IMR-90 (cell line): ENCODE data around the gene ITPK1. TPM values are rescaled to one million over a fixed set of nuclear protein-coding genes. Genes with fewer than 3 reads are reported as not detected.
A peak's percentile ranks its signal among the peaks of the same experiment; 100 is the strongest.

Experiments
- ATAC-seq: fragments of 200-7000 bp; cut with Tn5 transposase; 2 replicates; pipeline ENCODE4 v1.9.1; 2020; ENCODE audit warnings: low read depth, mild to moderate bottlenecking, moderate library complexity
- BruUV-seq: library from RNA; stranded (reverse); fragments of 400-500 nt; replicated peaks from 2 replicates; lab custom pipeline; 2021; lab: Mats Ljungman, UMichigan
- CTCF ChIA-PET: fragments of 300-600 bp; formaldehyde crosslinking; extraction: SDS; loops from one replicate; lab custom pipeline; 2021; ENCODE audit warnings: antibody characterized with exemption; lab: Yijun Ruan, JAX
- POLR2A ChIA-PET: fragments of 300-600 bp; sonication (Branson Sonifier 250); formaldehyde crosslinking; loops from one replicate; lab custom pipeline; 2022; ENCODE audit warnings: antibody characterized with exemption; ENCODE audit not compliant: unreplicated experiment; lab: Charles Lee
- DNase-seq: peaks from one replicate; pipeline ENCODE4 v3.0.0; 2013
- H2AFZ ChIP-seq: replicated peaks from 2 replicates; pipeline ENCODE3; 2013; ENCODE audit warnings: low read length, mild to moderate bottlenecking; ENCODE audit not compliant: poor library complexity
- H2AK5ac ChIP-seq: 2 replicates; pipeline ENCODE4 v1.6.1; 2013; ENCODE audit warnings: low read depth, low read length, inconsistent platforms
- H2AK9ac ChIP-seq: replicated peaks from 2 replicates; pipeline ENCODE3; 2013; ENCODE audit warnings: mild to moderate bottlenecking, low read depth, low read length, moderate library complexity; ENCODE audit not compliant: poor library complexity
- H2BK120ac ChIP-seq: 2 replicates; pipeline ENCODE4 v1.6.1; 2013; ENCODE audit warnings: low read depth, low read length, inconsistent platforms
- H2BK15ac ChIP-seq: 3 replicates; pipeline ENCODE4 v1.6.1; 2013; ENCODE audit warnings: low read depth, low read length, inconsistent platforms
- H2BK20ac ChIP-seq: 2 replicates; pipeline ENCODE4 v1.6.1; 2013; ENCODE audit warnings: low read depth, mild to moderate bottlenecking, inconsistent platforms, low read length, moderate library complexity
- H2BK5ac ChIP-seq: 2 replicates; pipeline ENCODE4 v1.6.1; 2013; ENCODE audit warnings: mild to moderate bottlenecking, low read depth, low read length, inconsistent platforms; ENCODE audit not compliant: poor library complexity, severe bottlenecking
- H3K14ac ChIP-seq: replicated peaks from 2 replicates; pipeline ENCODE4 v1.6.1; 2013; ENCODE audit warnings: low read depth, low read length, inconsistent platforms
- H3K18ac ChIP-seq: 2 replicates; pipeline ENCODE4 v1.6.1; 2013; ENCODE audit warnings: low read depth, low read length, control low read depth
- H3K23ac ChIP-seq: 2 replicates; pipeline ENCODE4 v1.6.1; 2013; ENCODE audit warnings: low read depth, low read length, inconsistent platforms
- H3K27ac ChIP-seq: 2 replicates; pipeline ENCODE4 v1.5.1; 2013; ENCODE audit warnings: mild to moderate bottlenecking, control low read depth, low read length; ENCODE audit not compliant: insufficient read depth
- H3K27me3 ChIP-seq: 2 replicates; pipeline ENCODE4 v1.6.1; 2013; ENCODE audit warnings: low read length; ENCODE audit not compliant: control insufficient read depth, insufficient read depth
- H3K36me3 ChIP-seq: 2 replicates; pipeline ENCODE4 v1.6.1; 2013; ENCODE audit warnings: low read length, mixed read lengths; ENCODE audit not compliant: control insufficient read depth, insufficient read depth
- H3K4ac ChIP-seq: 2 replicates; pipeline ENCODE4 v1.6.1; 2013; ENCODE audit warnings: low read depth, low read length, inconsistent platforms
- H3K4me1 ChIP-seq: 2 replicates; pipeline ENCODE4 v1.6.1; 2013; ENCODE audit warnings: low read length, mixed read lengths; ENCODE audit not compliant: control insufficient read depth, insufficient read depth
- H3K4me2 ChIP-seq: 2 replicates; pipeline ENCODE4 v1.6.1; 2013; ENCODE audit warnings: low read depth, mild to moderate bottlenecking, control low read depth, low read length, moderate library complexity
- H3K4me3 ChIP-seq: 2 replicates; pipeline ENCODE4 v1.5.1; 2013; ENCODE audit warnings: low read depth, mild to moderate bottlenecking, control low read depth, low read length, moderate library complexity; ENCODE audit not compliant: insufficient read depth
- H3K56ac ChIP-seq: 2 replicates; pipeline ENCODE4 v1.6.1; 2013; ENCODE audit warnings: low read length, inconsistent platforms; ENCODE audit not compliant: insufficient read depth; ENCODE audit errors: extremely low read depth
- H3K79me1 ChIP-seq, 2 experiments: 2 replicates each; pipeline ENCODE4 v1.6.1; 2013; ENCODE audit warnings: low read length in 2 of 2, inconsistent platforms in 1 of 2, low read depth in 1 of 2
- H3K9ac ChIP-seq: 2 replicates; pipeline ENCODE4 v1.6.1; 2013; ENCODE audit warnings: low read depth, low read length, control low read depth
- H3K9me1 ChIP-seq: 2 replicates; pipeline ENCODE4 v1.6.1; 2013; ENCODE audit warnings: low read length, inconsistent platforms; ENCODE audit not compliant: insufficient read depth
- H3K9me3 ChIP-seq: 2 replicates; pipeline ENCODE4 v1.6.1; 2013; ENCODE audit warnings: low read length; ENCODE audit not compliant: control insufficient read depth, insufficient read depth
- H4K20me1 ChIP-seq: 2 replicates; pipeline ENCODE4 v1.6.1; 2013; ENCODE audit warnings: low read length, inconsistent platforms; ENCODE audit not compliant: insufficient read depth
- H4K5ac ChIP-seq: 2 replicates; pipeline ENCODE4 v1.6.1; 2013; ENCODE audit warnings: mild to moderate bottlenecking, low read depth, low read length, control low read depth
- H4K8ac ChIP-seq, 2 experiments: 2 replicates each; pipeline ENCODE4 v1.6.1; 2013; ENCODE audit warnings: low read depth in 2 of 2, low read length in 2 of 2, control low read depth in 1 of 2, inconsistent platforms in 1 of 2
- H4K91ac ChIP-seq: 2 replicates; pipeline ENCODE4 v1.6.1; 2013; ENCODE audit warnings: low read depth, low read length, inconsistent platforms; ENCODE audit not compliant: insufficient read depth
- BHLHE40 ChIP-seq: fragments of 150-350 bp; IDR thresholded peaks from 2 replicates; pipeline ENCODE4 v1.6.1; 2016; ENCODE audit warnings: mild to moderate bottlenecking, low read depth, low read length
- CEBPB ChIP-seq: IDR thresholded peaks from 2 replicates; pipeline ENCODE4 v1.6.1; 2012; ENCODE audit warnings: low read depth, low read length, improper control_type of control experiment
- CHD1 ChIP-seq: IDR thresholded peaks from 2 replicates; pipeline ENCODE4 v1.6.1; 2012; ENCODE audit warnings: low read depth, low read length, improper control_type of control experiment
- CTCF ChIP-seq: conservative IDR thresholded peaks from 2 replicates; pipeline ENCODE4 v1.5.1; 2012; ENCODE audit warnings: mild to moderate bottlenecking, low read depth, low read length, improper control_type of control experiment
- ELK1 ChIP-seq: fragments of 150-350 bp; IDR thresholded peaks from 2 replicates; pipeline ENCODE4 v1.6.1; 2016; ENCODE audit warnings: low read depth, mild to moderate bottlenecking, low read length, moderate library complexity, borderline replicate concordance
- FOS ChIP-seq: fragments of 150-350 bp; IDR thresholded peaks from 2 replicates; pipeline ENCODE4 v1.6.1; 2016; ENCODE audit warnings: low read depth, low read length
- MAFK ChIP-seq: IDR thresholded peaks from 2 replicates; pipeline ENCODE4 v1.6.1; 2012; ENCODE audit warnings: low read depth, low read length, improper control_type of control experiment
- MAZ ChIP-seq: IDR thresholded peaks from 2 replicates; pipeline ENCODE4 v1.6.1; 2012; ENCODE audit warnings: low read depth, mild to moderate bottlenecking, low read length, improper control_type of control experiment, moderate library complexity, borderline replicate concordance
- NFE2L2 ChIP-seq: fragments of 150-350 bp; IDR thresholded peaks from 2 replicates; pipeline ENCODE4 v1.6.1; 2016; ENCODE audit warnings: low read depth, mild to moderate bottlenecking, low read length
- POLR2A ChIP-seq: IDR thresholded peaks from 2 replicates; pipeline ENCODE4 v1.6.1; 2012; ENCODE audit warnings: mild to moderate bottlenecking, low read depth, low read length
- RAD21 ChIP-seq: IDR thresholded peaks from 2 replicates; pipeline ENCODE4 v1.6.1; 2012; ENCODE audit warnings: low read length, improper control_type of control experiment
- RCOR1 ChIP-seq: IDR thresholded peaks from 2 replicates; pipeline ENCODE4 v1.6.1; 2012; ENCODE audit warnings: mild to moderate bottlenecking, low read length, improper control_type of control experiment; ENCODE audit not compliant: insufficient replicate concordance
- RFX5 ChIP-seq: IDR thresholded peaks from 2 replicates; pipeline ENCODE4 v1.8.0; 2012; ENCODE audit warnings: low read depth, mild to moderate bottlenecking, low read length, moderate library complexity
- SMC3 ChIP-seq: fragments of 150-350 bp; IDR thresholded peaks from 2 replicates; pipeline ENCODE4 v1.6.1; 2016; ENCODE audit warnings: low read depth, mild to moderate bottlenecking, antibody characterized with exemption, low read length, moderate library complexity
- USF2 ChIP-seq: fragments of 150-350 bp; IDR thresholded peaks from 2 replicates; pipeline ENCODE4 v1.6.1; 2017; ENCODE audit warnings: mild to moderate bottlenecking, antibody characterized with exemption, low read length, low read depth
- WGBS, 2 experiments: methylation state at CpG; one replicate each; pipeline versions ENCODE4 v1.1.5 to v1.1.7; 2013; ENCODE audit warnings: missing lambda C conversion rate in 2 of 2; ENCODE audit not compliant: insufficient read length in 1 of 2; ENCODE audit errors: extremely low coverage in 2 of 2; 5-methylcytosine and 5-hydroxymethylcytosine counted together
- dilution Hi-C: fragments of 300-500 bp; cut with HindIII; formaldehyde crosslinking; loops from one replicate; pipeline ENCODE4 v1.14.3; 2018; ENCODE audit warnings: low sequenced_read_pairs; ENCODE audit not compliant: unreplicated experiment
- in situ Hi-C: fragments of 300-500 bp; cut with MboI; formaldehyde crosslinking; loops from 3 replicates; pipeline ENCODE4 v1.14.3; 2019; ENCODE audit warnings: low sequenced_read_pairs, inconsistent platforms, mixed read lengths
- intact Hi-C: fragments of 100-400 bp; cut with micrococcal nuclease; formaldehyde crosslinking; loops from 2 replicates; pipeline ENCODE4 v1.10.0; 2022
- polyA plus RNA-seq, 3 experiments: library from polyadenylated mRNA; depleted of rRNA; stranded (reverse); fragments of >200 nt; gene quantifications; 2 replicates each; pipeline ENCODE4 v1.2.3, GENCODE V29; 2012; ENCODE audit warnings: low replicate concordance in 1 of 3
- total RNA-seq: library from RNA; depleted of rRNA; stranded (reverse); fragments of >200 nt; gene quantifications from 2 replicates; pipeline ENCODE4 v1.2.3, GENCODE V29; 2012

Gene ITPK1
- total and polyA plus RNA-seq, 2 of the 4 experiments (the other 2 are of a cell fraction), result 21.7 to 26.9 TPM

- Histone ChIP-seq H2AK9ac (no peak overlapping the region), H3K4me1 (no peaks in the 10 kb centered on the region), H3K9me3 (no peaks in the 10 kb centered on the region), H3K79me1 (no peaks in the 10 kb centered on the region), H3K18ac (no peak overlapping the region), H2AK5ac (no peak overlapping the region), H3K4me3 (no peak overlapping the region), H3K4ac (no peak overlapping the region), H4K20me1 (no peaks in the 10 kb centered on the region), H4K5ac (no peak overlapping the region), H3K14ac (no peak overlapping the region), H2AFZ (peak overlapping the region; percentile 70), H2BK20ac (no peak overlapping the region), H3K4me2 (no peak overlapping the region), H3K9me1 (no peaks in the 10 kb centered on the region), H3K27ac (no peak overlapping the region), H4K8ac (no peak overlapping the region), H2BK15ac (no peak overlapping the region), H2BK120ac (no peak overlapping the region), H3K27me3 (peaks cover 4% of the 10 kb centered on the region; the same call in 1 of the 2 replicates), H3K56ac (no peak overlapping the region), H3K9ac (no peak overlapping the region), H2BK5ac (no peak overlapping the region), H3K36me3 (no peaks in the 10 kb centered on the region), H3K23ac (no peak overlapping the region), H4K91ac (no peak overlapping the region)
- BruUV-seq, result no TSS peak
- ChIA-PET CTCF (no interaction called here), POLR2A (no interaction called here)
- 71% methylated on average over 5 of the region's 16 CpGs; no CpG with 5 or more reads in 1 of the 2 experiments for WGBS, 2 experiments
- intact Hi-C loops, result no loop called here
- in situ Hi-C loops, result no loop called here
- dilution Hi-C loops, result no loop called here
- peak; percentile 49 for ATAC-seq
- no peak for DNase-seq
- no peak for TF ChIP-seq CEBPB
- no peak for TF ChIP-seq USF2
- TF ChIP-seq NFE2L2, result no peak
- TF ChIP-seq CTCF, result no peak
- no peak for TF ChIP-seq POLR2A
- no peak for TF ChIP-seq RAD21
- TF ChIP-seq MAZ, result no peak
- no peak for TF ChIP-seq SMC3
- no peak for TF ChIP-seq BHLHE40
- no peak for TF ChIP-seq MAFK
- no peak for TF ChIP-seq FOS
- TF ChIP-seq ELK1, result no peak
- TF ChIP-seq RCOR1, result no peak
- no peak for TF ChIP-seq RFX5
- no peak for TF ChIP-seq CHD1
Measured at GRCh38 chr14:93150227-93151208, 34.8 kb upstream of the ITPK1 start.
